Measurements from ENCODE around the gene STK39. TPM values are rescaled to one million over a fixed set of nuclear protein-coding genes. Genes with fewer than 3 reads are reported as not detected.

Gene STK39
- total RNA-seq, 1 experiment from 2014 or later = 2.9 TPM

- Mint-ChIP-seq H3K9me3 (ENCODE audit: unreplicated experiment) (no peaks in the 10 kb centered on the region), H3K4me3 (ENCODE audit: unreplicated experiment) (no peak overlapping the region), H3K4me1 (ENCODE audit: low read depth, unreplicated experiment) (no peaks in the 10 kb centered on the region), H3K27me3 (ENCODE audit: insufficient read depth, unreplicated experiment) (peaks cover 4% of the 10 kb centered on the region), H3K36me3 (ENCODE audit: insufficient read depth, unreplicated experiment) (no peaks in the 10 kb centered on the region), H3K27ac (ENCODE audit: unreplicated experiment) (no peak overlapping the region)
- no peaks in the 10 kb centered on the region for H3K9me3 ChIP-seq
- BruUV-seq (replicated peaks) = no TSS peak
- intact Hi-C loops (cut with micrococcal nuclease; ENCODE audit: unreplicated experiment) = no loop called here
- H3K4me1 ChIP-seq = no peaks in the 10 kb centered on the region
- ChIA-PET CTCF (no interaction called here), POLR2A (no interaction called here)
- DNase-seq = no peak
- no peak overlapping the region for H3K4me3 ChIP-seq (ENCODE audit: low read depth, low read length)
- H3K27me3 ChIP-seq (replicated peaks; ENCODE audit: control insufficient read depth, insufficient read depth, low read length) = no peaks in the 10 kb centered on the region; the same call in 1 of the 2 replicates
- no peak for TF ChIP-seq CTCF (IDR thresholded peaks at IDR 0.05; ENCODE audit: insufficient read depth in 1 of 2, low read depth in 1 of 2, low read length in 1 of 2, severe bottlenecking in 1 of 2, unreplicated experiment in 1 of 2)
- no peaks in the 10 kb centered on the region for H3K36me3 ChIP-seq (ENCODE audit: control insufficient read depth, insufficient read depth, low read length)
These were observed 259.1 kb downstream of the STK39 start for GRCh38 chr2:167988296-167988695.

- H3K27me3 ChIP-seq (replicated peaks; ENCODE audit: control insufficient read depth, insufficient read depth, low read length) = no peaks in the 10 kb centered on the region; the same call in 1 of the 2 replicates
- Mint-ChIP-seq H3K36me3 (ENCODE audit: insufficient read depth, unreplicated experiment) (no peaks in the 10 kb centered on the region), H3K27ac (ENCODE audit: unreplicated experiment) (no peak overlapping the region), H3K4me3 (ENCODE audit: unreplicated experiment) (no peak overlapping the region), H3K4me1 (ENCODE audit: low read depth, unreplicated experiment) (no peaks in the 10 kb centered on the region), H3K27me3 (ENCODE audit: insufficient read depth, unreplicated experiment) (peaks cover 4% of the 10 kb centered on the region), H3K9me3 (ENCODE audit: unreplicated experiment) (no peaks in the 10 kb centered on the region)
- POLR2A ChIA-PET = no interaction called here
- H3K9me3 ChIP-seq = no peaks in the 10 kb centered on the region
- intact Hi-C loops (cut with micrococcal nuclease; ENCODE audit: unreplicated experiment) = no loop called here
- H3K4me1 ChIP-seq = no peaks in the 10 kb centered on the region
- H3K4me3 ChIP-seq (ENCODE audit: low read depth, low read length) = no peak overlapping the region
- no peak for TF ChIP-seq CTCF (IDR thresholded peaks at IDR 0.05; ENCODE audit: insufficient read depth in 1 of 2, low read depth in 1 of 2, low read length in 1 of 2, severe bottlenecking in 1 of 2, unreplicated experiment in 1 of 2)
- DNase-seq = no peak
- BruUV-seq (replicated peaks) = no TSS peak
- CTCF ChIA-PET = no interaction called here
- no peaks in the 10 kb centered on the region for H3K36me3 ChIP-seq (ENCODE audit: control insufficient read depth, insufficient read depth, low read length)
These were observed 259.8 kb downstream of the STK39 start for GRCh38 chr2:167987558-167987957.

- Mint-ChIP-seq H3K4me3 (ENCODE audit: unreplicated experiment) (no peak overlapping the region), H3K4me1 (ENCODE audit: low read depth, unreplicated experiment) (no peaks in the 10 kb centered on the region), H3K9me3 (ENCODE audit: unreplicated experiment) (no peaks in the 10 kb centered on the region), H3K36me3 (ENCODE audit: insufficient read depth, unreplicated experiment) (no peaks in the 10 kb centered on the region), H3K27ac (ENCODE audit: unreplicated experiment) (no peak overlapping the region), H3K27me3 (ENCODE audit: insufficient read depth, unreplicated experiment) (peaks cover 4% of the 10 kb centered on the region)
- DNase-seq = no peak
- Histone ChIP-seq H3K4me1 (no peaks in the 10 kb centered on the region), H3K4me3 (ENCODE audit: low read depth, low read length) (no peak overlapping the region), H3K36me3 (ENCODE audit: control insufficient read depth, insufficient read depth, low read length) (no peaks in the 10 kb centered on the region), H3K9me3 (no peaks in the 10 kb centered on the region), H3K27me3 (replicated peaks; ENCODE audit: control insufficient read depth, insufficient read depth, low read length) (no peaks in the 10 kb centered on the region; the same call in 1 of the 2 replicates)
- no peak for TF ChIP-seq CTCF (IDR thresholded peaks at IDR 0.05; ENCODE audit: insufficient read depth in 1 of 2, low read depth in 1 of 2, low read length in 1 of 2, severe bottlenecking in 1 of 2, unreplicated experiment in 1 of 2)
- CTCF ChIA-PET = no interaction called here
- BruUV-seq (replicated peaks) = no TSS peak
- POLR2A ChIA-PET = no interaction called here
- intact Hi-C loops (cut with micrococcal nuclease; ENCODE audit: unreplicated experiment) = no loop called here
These were observed 260.4 kb downstream of the STK39 start for GRCh38 chr2:167987026-167987425.

Data from Caco-2 (cell line).